Adipose tissue (tissue), 3 donors: Measurements from ENCODE around the gene ADPRH. TPM values are rescaled to one million over a fixed set of nuclear protein-coding genes. Genes with fewer than 3 reads are reported as not detected.
"Not testable (repeated sequence)": the region's sequence is repeated elsewhere in the genome, so short reads cannot be mapped to it uniquely, and the experiment has no call there.

Experiments used
- H3K27ac ChIP-seq: one replicate; pipeline ENCODE4 v1.5.1; 2013; ENCODE audit warnings: low read depth, low read length
- WGBS, 3 donors: extraction: QIAGEN DNeasy Blood & Tissue Kit; methylation state at CpG; one replicate each; pipeline ENCODE4 v1.1.7; 2013; 5-methylcytosine and 5-hydroxymethylcytosine counted together
- polyA plus RNA-seq, 3 donors: library from polyadenylated mRNA; stranded (reverse); fragments of 200-250 nt; gene quantifications; one replicate each; pipeline ENCODE4 v1.2.3, GENCODE V29; 2013
- donor health status: healthy with polysubstance abuse.
- donor health status: Bipolar disorder and iron deficiency.
- donor health status: healthy.

The ADPRH gene
- polyA plus RNA-seq, 3 donors = 5.4 to 6.5 (median 6.5) TPM

DNA sequence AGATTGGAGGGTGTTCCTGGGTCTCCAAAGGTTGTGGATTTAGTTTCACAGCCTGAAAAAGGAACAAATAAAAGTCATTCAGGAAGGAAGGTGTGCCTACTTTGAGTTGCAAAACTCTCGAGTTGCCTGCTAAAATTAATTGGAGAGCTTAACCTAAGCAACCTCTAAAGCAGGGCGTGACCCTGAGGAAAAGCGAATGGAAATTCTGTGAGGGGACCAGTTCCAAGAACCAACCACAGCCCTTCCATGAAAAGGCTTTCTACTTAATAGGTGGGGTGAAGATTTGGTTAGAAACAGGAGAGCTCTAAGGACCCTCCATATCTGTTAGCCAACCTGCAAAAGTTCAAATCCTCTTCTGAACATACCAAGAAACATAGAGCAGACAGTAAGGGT, 21.4 kb upstream of the ADPRH start:
- H3K27ac ChIP-seq = no peak overlapping the region
- 55 to 77% (median 57%) methylated on average over 3 of the region's 3 CpGs for WGBS, 3 donors

DNA sequence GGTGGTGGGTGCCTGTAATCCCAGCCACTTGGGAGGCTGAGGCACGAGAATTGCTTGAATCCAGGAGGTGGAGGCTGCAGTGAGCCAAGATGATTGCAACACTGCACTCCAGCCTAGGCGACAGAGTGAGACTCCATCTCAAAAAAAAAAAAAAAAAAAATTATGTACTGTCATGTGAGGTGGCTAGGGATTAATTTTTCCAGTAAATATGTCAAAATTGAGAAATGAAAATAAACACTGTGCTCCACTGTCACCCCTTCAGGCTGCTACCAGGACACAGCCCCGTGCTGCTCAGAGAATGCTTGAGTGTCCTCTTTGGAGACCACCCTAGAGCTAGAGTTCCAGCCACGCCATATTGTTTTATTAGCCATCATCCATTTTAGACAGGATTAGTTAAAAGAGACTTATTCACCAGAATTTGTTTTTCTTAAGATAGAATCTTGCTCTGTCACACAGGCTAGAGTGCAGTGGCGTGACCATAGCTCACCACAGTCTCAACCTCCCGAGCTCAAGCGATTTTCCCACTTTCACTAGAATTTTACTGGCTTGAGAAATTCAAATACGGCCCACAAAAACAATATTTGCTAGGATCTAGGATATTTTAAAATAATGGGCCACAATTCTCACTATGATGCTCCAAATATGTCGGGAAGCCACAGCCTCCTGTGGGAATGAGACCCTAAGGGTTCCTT, 20.5 kb upstream of the ADPRH start:
- H3K27ac ChIP-seq = no peak overlapping the region
- 85 to 92% (median 87%) methylated on average over 9 of the region's 9 CpGs for WGBS, 3 donors

DNA sequence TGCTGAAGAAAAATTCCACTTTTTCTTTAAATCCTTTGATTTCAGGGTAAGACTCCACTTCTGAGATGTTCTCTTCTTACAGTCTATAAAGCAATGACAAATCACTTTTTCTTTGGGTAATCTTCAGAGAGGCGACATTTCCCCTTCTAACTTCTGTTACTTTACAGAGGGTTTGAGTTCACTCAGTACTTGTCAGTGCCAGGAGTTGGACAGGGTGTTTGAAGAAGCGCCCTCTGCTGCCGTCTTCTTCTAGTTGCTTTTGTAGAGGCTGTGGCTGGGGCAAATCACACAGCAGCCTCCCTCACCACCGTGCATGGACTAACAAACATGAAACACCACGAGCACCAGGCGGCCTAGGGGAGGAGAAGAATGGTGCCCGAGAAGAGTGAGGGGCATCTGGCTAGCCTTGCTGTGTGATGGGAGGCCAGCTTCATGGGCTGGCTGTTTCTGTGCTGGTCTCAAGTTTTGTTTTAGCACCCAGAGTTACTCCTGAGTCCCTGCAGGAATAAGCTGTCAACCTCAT, 19.8 kb upstream of the ADPRH start, which contains the start of gene CD80:
Gene CD80 (minus strand): TSS at position 174 of the 523 bp plus-strand sequence. CDS start 1,886 bp downstream, outside the sequence.
- WGBS, 3 donors = 17 to 33% (median 31%) methylated on average over 7 of the region's 7 CpGs
- no peak within 1 kb of the TSS for H3K27ac ChIP-seq

DNA sequence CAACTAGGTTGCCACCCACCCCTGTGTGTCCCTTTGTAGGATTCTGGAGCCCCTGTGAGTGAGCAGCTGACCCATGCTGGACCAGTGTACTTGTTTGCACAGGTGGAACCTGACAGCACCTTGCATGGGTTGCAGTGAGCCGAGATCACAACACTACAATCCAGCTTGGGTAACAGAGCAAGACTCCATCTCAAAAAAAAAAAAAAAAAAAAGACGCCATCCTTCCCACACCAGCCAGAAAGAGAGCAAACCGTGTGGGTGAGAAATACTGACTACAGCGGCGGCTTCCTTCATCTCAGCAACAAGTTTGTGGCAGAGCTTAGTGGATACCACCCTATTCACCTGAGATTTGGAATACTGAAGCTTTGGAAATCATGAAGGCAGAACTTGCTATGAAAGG, 19.1 kb upstream of the ADPRH start:
- no peak overlapping the region for H3K27ac ChIP-seq
- WGBS, 3 donors = 82 to 93% (median 89%) methylated on average over 5 of the region's 5 CpGs

DNA sequence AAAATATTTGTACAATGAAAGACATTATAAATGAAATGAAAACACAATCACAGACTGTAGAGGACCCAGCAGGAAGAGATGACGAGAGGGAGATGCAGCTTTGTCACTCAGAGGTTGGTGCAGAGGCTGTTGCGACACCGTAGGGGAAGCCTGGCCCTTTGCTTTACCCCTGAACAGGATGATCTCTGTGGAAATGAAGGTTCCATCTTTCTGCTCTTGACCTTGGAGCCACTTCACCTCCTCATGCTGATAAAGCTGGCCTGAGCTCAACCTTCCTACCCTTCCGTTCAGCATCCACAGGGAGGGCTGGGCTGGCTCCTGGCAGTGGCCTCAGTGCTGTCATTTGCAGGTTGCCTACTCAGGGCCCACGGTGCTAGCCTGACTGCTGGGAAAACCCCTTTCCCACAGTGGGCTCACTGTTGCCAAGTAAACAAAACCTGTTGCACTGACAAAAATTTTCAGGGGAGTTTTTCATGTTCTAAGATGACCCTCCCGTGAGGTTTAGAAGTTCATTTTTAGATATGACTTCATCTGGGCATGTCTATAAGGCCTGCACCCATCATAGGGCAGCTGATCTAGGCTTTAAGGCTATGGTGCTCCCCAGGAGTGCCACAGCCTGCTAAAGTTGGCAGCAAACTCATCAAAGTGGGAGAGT, 16.9 kb upstream of the ADPRH start:
- WGBS, 3 donors = 45 to 59% (median 53%) methylated on average over 6 of the region's 6 CpGs
- H3K27ac ChIP-seq = no peak overlapping the region

DNA sequence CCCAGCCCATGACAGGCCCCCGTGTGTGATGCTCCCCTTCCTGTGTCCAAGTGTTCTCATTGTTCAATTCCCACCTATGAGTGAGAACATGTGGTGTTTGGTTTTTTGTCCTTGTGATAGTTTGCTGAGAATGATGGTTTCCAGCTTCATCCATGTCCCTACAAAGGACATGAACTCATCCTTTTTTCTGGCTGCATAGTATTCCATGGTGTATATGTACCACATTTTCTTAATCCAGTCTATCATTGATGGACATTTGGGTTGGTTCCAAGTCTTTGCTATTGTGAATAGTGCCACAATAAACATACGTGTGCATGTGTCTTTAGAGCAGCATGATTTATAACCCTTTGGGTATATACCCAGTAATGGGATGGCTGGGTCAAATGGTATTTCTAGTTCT, 16.0 kb upstream of the ADPRH start:
- 82 to 93% (median 88%) methylated on average over 2 of the region's 2 CpGs for WGBS, 3 donors
- H3K27ac ChIP-seq = not testable (repeated sequence)

DNA sequence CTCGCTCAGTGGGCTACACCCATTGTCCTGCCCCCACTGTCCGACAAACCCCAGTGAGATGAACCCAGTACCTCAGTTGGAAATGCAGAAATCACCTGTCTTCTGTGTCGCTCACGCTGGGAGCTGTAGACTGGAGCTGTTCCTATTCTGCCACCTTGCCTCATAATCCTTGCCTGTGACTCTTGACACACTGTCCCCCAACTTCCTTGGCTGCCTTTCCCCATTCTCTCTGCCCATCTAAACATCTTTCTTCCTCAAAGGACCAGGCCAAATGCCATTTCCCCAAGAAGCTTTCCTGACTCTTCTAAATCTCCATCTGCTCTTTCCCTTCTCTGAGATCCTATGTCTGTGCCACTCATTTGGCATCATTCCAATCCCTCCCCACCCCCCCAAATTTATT, 10.1 kb upstream of the ADPRH start:
- H3K27ac ChIP-seq = no peak overlapping the region
- 81 to 92% (median 87%) methylated on average over 4 of the region's 4 CpGs for WGBS, 3 donors

DNA sequence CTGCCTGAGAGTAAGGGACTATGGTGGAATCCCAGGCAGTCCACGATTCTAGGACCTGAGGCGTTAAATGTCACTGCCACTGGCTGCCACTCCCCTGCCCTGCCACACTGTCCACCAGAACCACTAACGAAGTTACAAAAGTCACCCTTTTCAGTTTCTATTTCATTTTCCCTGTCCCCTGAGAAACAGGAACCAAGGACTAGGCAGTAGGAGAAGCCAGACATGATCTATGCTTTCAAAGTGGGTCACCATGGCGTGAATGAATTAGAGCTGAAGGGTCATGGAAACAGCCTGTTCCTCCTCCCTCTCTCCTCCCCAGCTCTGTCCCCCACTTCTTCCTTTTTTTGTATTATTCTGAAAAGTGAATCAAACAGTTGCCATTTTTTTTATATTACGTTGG, 9.1 kb upstream of the ADPRH start:
- H3K27ac ChIP-seq = no peak overlapping the region
- 56 to 82% (median 68%) methylated on average over 5 of the region's 5 CpGs for WGBS, 3 donors

DNA sequence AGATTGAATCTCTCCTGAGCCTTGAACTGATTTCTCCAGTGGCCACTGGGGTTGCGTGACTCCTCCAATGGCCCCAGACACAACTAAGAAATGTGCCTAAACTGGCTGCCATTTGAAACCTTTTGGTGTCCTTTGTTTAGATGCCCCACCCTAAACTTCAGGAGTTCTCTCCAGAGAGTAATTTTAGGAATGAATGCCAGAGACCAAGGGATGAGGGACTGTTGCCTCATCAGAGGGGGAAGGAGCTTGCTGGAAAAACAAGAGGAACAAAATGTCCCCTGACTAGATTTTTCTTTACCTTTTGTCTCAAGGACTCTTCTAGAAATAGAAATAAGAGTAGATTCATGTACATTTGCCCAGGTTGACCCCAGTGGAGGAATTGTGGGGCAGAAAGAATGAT, 8.1 kb upstream of the ADPRH start:
- 79 to 96% (median 86%) methylated on average over 1 of the region's 1 CpG for WGBS, 3 donors

DNA sequence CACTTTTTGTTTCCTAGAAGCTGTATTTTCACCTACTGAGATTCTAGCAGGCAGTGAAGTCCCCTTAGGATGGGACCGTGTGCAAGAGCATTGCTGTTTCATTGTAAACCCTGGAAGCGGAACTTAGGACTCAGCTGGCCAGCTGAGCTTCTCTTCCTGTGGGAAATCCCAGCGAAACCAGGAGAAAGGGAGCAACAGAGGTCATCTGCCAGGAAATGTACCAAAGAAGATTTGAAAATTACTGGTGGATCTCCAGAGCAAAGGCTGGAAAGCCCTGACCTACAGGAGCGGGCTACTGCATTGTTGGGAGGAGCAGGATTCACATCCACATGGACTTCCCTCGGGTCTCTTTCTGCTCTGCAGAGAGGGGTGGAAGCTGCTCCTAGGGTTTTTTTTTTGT, 7.6 kb upstream of the ADPRH start:
- WGBS, 3 donors = 47 to 82% (median 70%) methylated on average over 5 of the region's 5 CpGs
- H3K27ac ChIP-seq = no peak overlapping the region

More for the DNA sequence above, 8.1 kb upstream of the ADPRH start:
- no peak overlapping the region for H3K27ac ChIP-seq

DNA sequence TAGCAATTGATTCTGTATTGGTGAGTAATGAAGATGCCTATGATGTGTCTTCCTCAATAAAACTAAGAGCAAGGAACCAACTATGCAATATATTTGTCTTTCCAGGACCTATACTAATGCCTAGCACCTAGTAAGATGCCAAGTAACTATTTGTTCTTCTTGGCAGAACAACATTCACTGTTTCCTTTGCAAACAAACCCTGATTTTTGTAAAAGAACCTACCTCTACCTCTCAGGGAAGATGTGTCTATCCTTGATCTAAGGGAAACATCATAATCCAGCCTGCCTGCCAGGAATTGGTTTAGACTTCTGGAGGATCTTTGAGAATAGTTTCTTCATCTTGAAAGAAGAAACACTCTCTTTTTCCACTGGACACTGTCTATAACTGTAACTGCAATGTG, 3.8 kb upstream of the ADPRH start:
- H3K27ac ChIP-seq = no peak overlapping the region

DNA sequence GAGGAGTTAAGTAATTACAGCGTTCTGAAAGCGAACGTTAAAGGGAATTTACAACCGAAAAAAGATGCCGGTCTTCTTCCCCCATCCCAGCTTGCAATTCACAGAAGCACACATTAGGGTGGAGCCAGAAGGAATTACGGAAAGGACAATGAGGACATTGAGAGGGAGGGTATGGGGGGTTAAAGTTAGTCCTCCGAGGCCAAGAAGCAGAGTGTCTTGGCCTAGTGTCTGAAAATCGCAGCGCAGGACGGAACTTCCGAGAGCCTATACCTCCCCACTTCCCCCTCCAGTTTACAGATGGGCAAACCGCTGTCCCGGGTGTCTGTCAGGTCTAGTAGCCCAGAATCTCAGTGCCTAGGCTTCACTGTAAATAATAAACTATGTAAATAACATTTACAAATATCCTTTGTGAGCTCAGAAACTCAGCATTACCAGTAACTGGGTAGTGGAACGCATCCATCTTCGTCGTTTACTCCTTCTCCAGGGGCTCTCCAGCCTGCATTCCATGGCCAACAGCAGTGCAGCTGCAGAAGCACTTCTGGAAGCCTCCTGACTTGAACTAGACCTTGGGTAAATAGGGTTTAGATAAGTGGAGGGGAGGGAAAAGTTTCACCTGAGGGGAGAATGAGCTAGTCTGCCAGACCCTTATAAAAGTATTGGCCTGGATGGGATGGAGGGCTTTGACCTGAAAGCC, 922 bp downstream of the ADPRH start:
- H3K27ac ChIP-seq = peak overlapping the region; percentile 69
- 13 to 20% (median 14%) methylated on average over 16 of the region's 16 CpGs for WGBS, 3 donors

DNA sequence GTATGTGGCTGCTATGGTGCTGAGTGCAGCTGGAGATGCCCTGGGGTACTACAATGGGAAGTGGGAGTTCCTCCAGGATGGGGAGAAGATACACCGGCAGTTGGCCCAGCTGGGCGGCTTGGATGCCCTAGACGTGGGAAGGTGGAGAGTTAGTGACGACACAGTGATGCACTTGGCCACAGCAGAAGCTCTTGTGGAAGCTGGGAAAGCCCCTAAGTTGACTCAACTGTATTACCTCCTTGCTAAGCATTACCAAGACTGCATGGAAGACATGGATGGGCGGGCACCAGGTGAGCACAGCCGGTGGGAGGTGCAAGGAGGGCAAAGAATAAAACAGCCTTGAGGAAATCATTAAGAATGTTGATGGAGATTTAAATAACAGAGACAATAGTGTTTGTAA, 2.9 kb downstream of the ADPRH start:
- H3K27ac ChIP-seq = no peak overlapping the region
- 80 to 91% (median 82%) methylated on average over 6 of the region's 6 CpGs for WGBS, 3 donors

DNA sequence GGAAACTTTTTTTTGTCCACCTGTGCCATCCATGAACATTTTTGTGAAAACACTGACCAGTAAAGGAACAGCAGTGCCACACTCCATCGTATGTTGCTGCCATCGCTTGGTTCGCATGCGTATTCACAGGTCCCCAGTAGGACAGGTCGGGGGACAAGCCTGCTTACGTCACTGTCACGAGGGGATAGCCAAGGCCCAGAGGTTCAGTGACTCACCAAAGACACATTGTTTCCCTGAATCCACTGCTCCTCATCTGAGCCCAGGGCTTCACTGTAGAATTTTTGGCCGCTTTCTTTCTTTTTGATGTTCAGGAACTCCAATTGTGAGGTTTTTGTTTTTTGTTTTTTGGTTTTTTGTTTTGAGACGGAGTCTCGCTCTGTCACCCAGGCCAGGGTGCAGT, 5.9 kb downstream of the ADPRH start:
- 94 to 96% (median 94%) methylated on average over 10 of the region's 10 CpGs for WGBS, 3 donors
- no peak overlapping the region for H3K27ac ChIP-seq

DNA sequence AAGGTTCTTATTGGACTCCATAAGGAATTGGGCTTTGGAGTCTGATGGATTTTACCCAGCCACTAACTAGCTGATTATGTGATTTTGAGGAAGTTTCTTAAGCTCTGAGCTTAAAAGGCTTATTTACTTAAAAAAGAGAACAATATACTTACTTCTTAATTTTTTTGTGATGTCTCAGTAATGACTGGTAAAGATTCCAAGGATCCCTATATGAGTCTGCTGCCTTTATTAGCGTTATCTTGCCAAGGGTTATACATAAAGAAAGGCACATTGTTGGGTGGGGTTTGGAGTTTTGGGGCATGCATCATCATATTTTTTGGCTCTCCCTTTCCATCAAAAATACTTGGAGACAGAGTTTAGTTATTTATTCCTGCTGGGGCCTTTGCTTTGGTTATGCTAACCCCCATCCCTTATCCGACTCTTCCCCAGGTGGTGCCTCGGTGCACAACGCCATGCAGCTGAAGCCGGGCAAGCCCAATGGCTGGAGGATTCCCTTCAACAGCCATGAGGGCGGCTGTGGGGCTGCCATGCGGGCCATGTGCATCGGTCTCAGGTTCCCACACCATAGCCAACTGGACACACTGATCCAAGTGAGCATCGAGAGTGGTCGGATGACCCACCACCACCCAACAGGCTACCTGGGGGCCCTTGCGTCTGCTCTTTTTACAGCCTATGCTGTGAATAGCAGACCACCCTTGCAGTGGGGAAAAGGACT, 6.7 kb downstream of the ADPRH start:
- 95 to 97% (median 96%) methylated on average over 11 of the region's 11 CpGs for WGBS, 3 donors
- H3K27ac ChIP-seq = no peak overlapping the region

DNA sequence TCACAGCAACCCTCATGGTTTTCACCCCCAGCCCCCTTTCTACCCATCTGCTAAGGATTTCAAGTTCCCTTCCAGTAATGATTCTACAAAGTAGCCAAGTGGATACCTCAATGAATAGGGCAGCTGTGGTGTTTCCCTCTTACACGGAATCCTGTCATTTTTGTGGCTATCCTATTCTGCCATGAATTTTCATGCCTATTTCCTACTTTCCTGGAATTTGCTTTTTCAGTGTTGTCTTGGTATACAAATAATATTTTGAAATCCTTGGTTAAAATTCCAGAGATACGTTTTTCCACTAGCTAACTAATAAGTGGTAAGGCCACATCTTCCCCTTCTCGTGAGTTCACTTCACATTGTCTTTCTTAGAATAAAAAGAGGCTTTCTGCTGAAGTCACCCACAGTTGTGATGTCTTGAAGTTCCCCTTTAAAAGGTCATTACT, 7.5 kb downstream of the ADPRH start:
- WGBS, 3 donors = 80 to 85% (median 83%) methylated on average over 3 of the region's 3 CpGs
- H3K27ac ChIP-seq = no peak overlapping the region

DNA sequence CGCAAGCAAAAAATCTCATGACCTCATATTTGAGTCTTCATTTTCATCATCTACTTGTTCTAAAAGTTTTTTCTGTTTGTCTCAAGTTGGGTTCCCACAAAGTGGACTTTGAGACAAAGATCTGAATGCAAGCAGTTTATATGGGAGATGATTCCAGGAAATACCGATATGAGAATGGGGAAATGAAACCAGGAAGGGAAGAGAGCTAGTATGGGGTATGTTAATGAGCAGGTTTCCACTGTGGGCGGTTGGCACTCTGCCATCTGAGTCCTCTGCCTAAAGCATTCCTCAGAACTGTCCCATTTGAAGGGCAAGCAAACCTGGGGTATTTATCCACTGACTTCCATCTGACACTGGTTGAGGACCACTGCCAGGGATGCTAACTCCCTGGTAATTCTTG, 8.8 kb downstream of the ADPRH start:
- no peak overlapping the region for H3K27ac ChIP-seq
- WGBS, 3 donors = 50 to 84% (median 67%) methylated on average over 3 of the region's 3 CpGs

DNA sequence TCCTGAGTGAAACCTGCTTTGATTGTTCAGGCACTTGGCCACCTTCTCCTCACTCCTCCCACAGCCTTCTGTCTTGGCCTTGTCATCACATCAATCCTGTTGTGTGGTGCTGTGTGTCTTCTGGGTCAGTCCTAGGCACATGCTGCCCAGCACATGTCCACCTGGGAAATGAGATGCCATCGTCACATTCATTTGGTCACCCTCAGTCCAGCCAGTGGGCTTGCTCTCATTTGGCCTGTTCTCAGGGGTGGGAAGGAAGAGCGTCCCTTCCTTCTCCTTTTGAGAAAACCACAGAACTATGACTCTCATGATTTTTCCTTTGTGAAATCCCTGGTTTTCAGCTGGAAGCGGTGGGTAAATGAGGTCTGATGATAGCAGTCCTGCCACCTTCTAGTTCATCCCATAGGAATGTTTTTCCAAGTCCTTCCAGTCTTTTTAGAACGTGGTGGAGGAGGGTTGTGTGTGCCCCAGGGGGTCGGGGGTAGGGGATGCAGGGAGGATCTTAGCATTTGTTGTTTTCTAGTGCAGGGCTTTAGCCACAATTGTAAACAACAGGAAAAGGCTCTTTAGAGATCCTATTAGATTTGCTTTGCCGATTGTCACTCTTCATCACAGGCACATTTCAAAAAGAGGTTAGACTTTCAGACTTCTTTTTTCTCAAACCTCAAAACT, 9.9 kb downstream of the ADPRH start:
- WGBS, 3 donors = 40 to 59% (median 50%) methylated on average over 6 of the region's 6 CpGs
- no peak overlapping the region for H3K27ac ChIP-seq
